HT1080 (cell line): Measurements from ENCODE around the gene WNT10A. TPM values are rescaled to one million over a fixed set of nuclear protein-coding genes. Genes with fewer than 3 reads are reported as not detected.
A peak's percentile ranks its signal among the peaks of the same experiment; 100 is the strongest.
"Not testable (repeated sequence)": the region's sequence is repeated elsewhere in the genome, so short reads cannot be mapped to it uniquely, and the experiment has no call there.

Experiments
- DNase-seq: peaks from one replicate; pipeline ENCODE4 v3.0.0-alpha.2; 2015; ENCODE audit warnings: low read depth
- polyA plus RNA-seq, 2 experiments: library from polyadenylated mRNA; depleted of rRNA; stranded (reverse); fragments of >200 nt; gene quantifications; 2 replicates each; pipeline ENCODE4 v1.2.3, GENCODE V29; 2015
- total RNA-seq: library from RNA; depleted of rRNA; stranded (reverse); fragments of >200 nt; shearing (Covaris generic); gene quantifications from 2 replicates; pipeline ENCODE4 v1.2.3, GENCODE V29; 2014; rRNA removed

WNT10A gene
- 0.20 TPM in 1 of 2 replicates, not detected in the other for total RNA-seq
- 0.27 TPM in 1 of 2 replicates, not detected in the other for polyA plus RNA-seq (2015; cell fraction: cytosol; rRNA removed)
- 0.11 and 0.16 TPM in 2 replicates for polyA plus RNA-seq (2015; cell fraction: nucleus; rRNA removed)

GRCh38 chr2:218880102-218880858, at the start of gene WNT10A:
WNT10A (plus strand) TSS chr2:218880852; CDS start chr2:218880996, 144 bp downstream.
- no peak for DNase-seq

DNA sequence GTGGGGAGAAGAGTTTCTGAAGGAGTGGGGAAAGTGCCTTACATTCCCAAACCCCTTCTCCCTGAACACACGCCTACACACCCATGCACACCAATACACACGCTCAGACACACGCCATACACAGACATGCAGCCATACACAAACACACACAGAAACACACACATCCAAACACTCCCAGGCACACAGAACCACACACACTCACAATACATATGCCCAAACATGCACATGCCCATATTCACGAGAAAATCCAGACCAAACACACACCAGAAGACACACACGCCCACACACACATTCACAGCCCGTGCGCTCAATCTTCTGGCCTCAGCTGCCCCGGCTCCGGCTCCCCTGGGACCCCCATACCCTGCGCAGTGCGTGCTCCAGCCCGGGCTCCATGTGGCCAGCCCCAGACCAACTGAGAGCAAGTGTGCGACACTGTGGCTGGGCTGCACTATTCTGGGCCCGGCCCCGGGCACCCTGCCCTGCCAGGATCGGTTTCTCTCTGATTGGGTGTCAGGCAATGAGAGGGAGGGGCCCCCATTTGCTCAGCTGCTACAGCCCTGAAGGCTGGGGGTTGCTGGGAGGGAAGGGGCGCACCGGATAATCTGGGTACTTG, 49.2 kb upstream of the WNT10A start, which contains the start of gene PRKAG3:
Gene PRKAG3 (minus strand): TSS at position 426 of the 613 bp plus-strand sequence.
- DNase-seq = no peak

GRCh38 chr2:218832081-218832480, 48.6 kb upstream of the WNT10A start:
- DNase-seq = no peak

DNA sequence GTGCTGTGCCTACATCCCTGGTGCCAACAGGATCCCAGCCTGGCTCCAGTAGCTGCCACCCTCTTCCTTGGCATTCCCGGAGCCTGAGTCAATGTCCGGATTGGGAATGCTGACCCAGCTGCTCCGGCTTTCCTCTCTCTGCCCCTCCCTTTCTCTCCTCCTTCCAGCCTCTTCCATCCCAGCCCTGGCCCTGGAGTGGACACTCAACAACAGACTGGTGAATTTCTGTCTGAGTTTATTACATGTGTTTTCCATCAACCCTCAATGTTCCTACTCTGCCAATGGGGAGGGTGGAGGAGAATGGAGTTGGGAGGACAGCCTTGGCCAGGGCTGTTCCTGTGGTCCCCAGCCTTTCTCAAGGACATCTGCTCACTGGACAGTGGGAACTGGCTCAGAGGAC, 48.1 kb upstream of the WNT10A start:
- peak; percentile 88 for DNase-seq

GRCh38 chr2:218833023-218833609, 47.5 kb upstream of the WNT10A start:
- DNase-seq = peak; percentile 20

- DNase-seq = no peak
Observed at GRCh38 chr2:218834685-218835084, 46.0 kb upstream of the WNT10A start.

DNA sequence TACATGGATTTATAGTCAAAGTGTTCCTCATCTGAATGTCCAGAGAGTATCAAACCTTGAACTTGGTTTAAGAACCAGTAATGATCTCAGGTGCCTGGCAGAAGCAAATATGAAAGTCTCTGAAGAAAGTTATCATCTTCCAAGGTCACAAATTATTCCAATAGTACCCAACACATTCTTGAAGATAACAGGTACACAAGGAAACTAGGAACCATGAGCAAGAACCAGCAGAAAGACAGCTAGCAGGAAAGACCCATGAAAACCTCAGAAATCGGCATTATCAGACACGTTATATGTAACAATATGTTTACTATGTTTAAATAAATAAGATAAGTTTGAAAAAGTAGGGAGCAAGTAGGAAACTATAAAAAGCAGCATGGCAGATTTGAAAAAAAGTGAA, 43.2 kb upstream of the WNT10A start:
- no peak for DNase-seq

- no peak for DNase-seq
Observed at GRCh38 chr2:218839430-218839829, 41.2 kb upstream of the WNT10A start.

GRCh38 chr2:218839888-218840287, 40.8 kb upstream of the WNT10A start:
- no peak for DNase-seq

- not testable (repeated sequence) for DNase-seq
Observed at GRCh38 chr2:218844334-218844733, 36.3 kb upstream of the WNT10A start.

GRCh38 chr2:218846963-218847362, 33.7 kb upstream of the WNT10A start:
- not testable (repeated sequence) for DNase-seq

GRCh38 chr2:218849721-218850120, 30.9 kb upstream of the WNT10A start:
- peak; percentile 80 for DNase-seq

DNA sequence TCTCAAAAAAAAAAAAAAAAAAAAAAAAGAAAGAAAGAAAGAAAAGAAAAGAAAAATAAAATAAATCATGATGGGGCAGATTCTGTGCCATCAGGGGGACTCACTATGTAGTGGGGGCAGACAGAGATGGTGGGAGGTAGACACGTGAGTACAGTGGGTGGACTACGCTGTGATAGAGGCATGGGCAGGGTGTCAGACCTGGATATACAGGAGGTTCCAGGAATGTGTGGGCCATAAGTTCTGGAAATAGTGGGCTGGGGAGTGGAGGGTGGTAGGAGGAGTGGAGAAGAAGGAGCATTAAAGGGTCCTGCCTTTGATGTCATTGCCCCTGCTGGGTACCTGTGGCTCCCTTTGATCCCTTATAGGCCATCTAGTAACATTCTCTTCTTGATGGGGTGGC, 29.9 kb upstream of the WNT10A start:
- no peak for DNase-seq

DNA sequence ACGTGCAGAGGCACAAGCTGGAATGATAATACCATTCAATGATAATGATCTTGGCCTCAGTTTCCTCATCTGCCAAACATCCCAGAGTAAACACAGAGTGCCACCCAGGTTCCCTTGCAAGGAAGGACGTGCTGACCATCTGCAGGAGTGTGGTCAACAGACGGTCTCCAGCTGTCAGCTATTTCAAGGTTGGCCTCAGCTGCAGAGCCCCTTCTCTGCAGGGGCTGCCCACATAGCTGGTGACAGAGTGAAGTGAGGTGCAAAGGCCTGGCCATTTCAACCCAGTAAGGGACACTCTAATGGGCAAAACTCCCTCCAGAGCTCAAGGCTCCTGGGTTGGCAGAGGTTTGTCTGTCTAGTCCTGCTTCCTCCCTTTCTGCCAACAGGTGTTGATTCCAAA, 29.4 kb upstream of the WNT10A start:
- DNase-seq = no peak

- DNase-seq = peak; percentile 32
Observed at GRCh38 chr2:218852911-218853667, 27.6 kb upstream of the WNT10A start.

DNA sequence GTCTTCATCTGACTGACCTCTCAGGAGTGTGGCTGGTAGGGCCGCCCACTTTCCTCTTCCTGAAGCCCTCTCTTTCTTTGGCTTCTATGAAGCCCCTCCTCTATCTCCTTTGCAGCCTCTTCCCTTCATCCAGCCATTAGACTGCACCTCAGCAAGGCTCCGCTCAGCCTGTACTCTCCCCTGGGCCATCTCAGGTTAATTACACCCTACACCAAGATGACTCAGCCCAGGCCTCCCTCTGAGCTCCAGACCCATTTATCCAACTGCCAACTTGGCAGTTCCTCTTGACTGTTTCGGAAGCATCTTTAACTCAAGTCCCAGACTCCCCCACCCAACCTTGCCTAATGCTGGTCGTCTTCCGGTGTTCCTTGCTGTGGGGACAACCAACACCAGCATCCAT, 26.9 kb upstream of the WNT10A start:
- peak; percentile 62 for DNase-seq

DNA sequence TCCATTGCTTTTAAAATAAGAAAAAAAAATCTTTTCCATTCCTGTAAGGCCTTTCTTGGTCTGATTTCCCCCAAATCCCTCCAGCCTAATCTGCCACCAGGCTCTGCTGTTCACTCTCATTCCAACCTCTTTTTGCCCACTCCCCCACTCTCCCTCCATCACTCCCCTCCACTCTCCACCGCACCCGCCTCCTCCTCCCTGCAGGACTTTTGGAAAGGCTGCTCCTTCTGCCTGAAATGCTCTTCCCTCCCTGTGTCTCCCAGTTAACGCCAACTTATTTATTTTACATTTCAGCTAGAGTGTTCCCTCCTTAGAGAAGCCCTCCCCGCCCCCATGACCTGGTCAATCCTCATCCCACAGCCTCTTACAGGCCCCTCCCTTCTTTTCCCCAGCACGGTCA, 25.8 kb upstream of the WNT10A start:
- no peak for DNase-seq

- no peak for DNase-seq
Observed at GRCh38 chr2:218855305-218856166, 25.1 kb upstream of the WNT10A start.

- no peak for DNase-seq
Observed at GRCh38 chr2:218856167-218856895, 24.3 kb upstream of the WNT10A start.

- DNase-seq = no peak
Observed at GRCh38 chr2:218856896-218857243, 23.8 kb upstream of the WNT10A start.
